ENCODE results near the gene STRIP2.
"Not testable (repeated sequence)": the region's sequence is repeated elsewhere in the genome, so short reads cannot be mapped to it uniquely, and the experiment has no call there.

The STRIP2 gene

GRCh38 chr7:129532375-129532774 is 98.1 kb downstream of the STRIP2 start:
- DNase-seq, result no peak

- DNase-seq, result not testable (repeated sequence)
These were observed 100.5 kb downstream of the STRIP2 start for GRCh38 chr7:129534558-129535274.

- no peak for DNase-seq
These were observed 101.7 kb downstream of the STRIP2 start for GRCh38 chr7:129535896-129536295.

GRCh38 chr7:129536323-129536722 is 102.1 kb downstream of the STRIP2 start:
- no peak for DNase-seq
